Esophagus (tissue), 2 donors: Measurements from ENCODE around the gene UBE2H. TPM values are rescaled to one million over a fixed set of nuclear protein-coding genes. Genes with fewer than 3 reads are reported as not detected.

Experiments
- H3K27ac ChIP-seq, 2 donors: one replicate each; pipeline ENCODE4 v1.5.1; 2013; ENCODE audit warnings: low read depth in 2 of 2, mild to moderate bottlenecking in 2 of 2, inconsistent platforms in 1 of 2, low read length in 1 of 2, moderate library complexity in 1 of 2
- H3K27me3 ChIP-seq, 2 donors: one replicate each; pipeline ENCODE4 v1.6.1; 2013; ENCODE audit warnings: low read length in 2 of 2, control low read depth in 1 of 2, mild to moderate bottlenecking in 1 of 2; ENCODE audit not compliant: insufficient read depth in 2 of 2, control insufficient read depth in 1 of 2
- H3K36me3 ChIP-seq, 2 donors: one replicate each; pipeline ENCODE4 v1.6.1; 2013; ENCODE audit warnings: low read length in 1 of 2; ENCODE audit not compliant: control insufficient read depth in 2 of 2, insufficient read depth in 2 of 2
- H3K4me1 ChIP-seq, 2 donors: one replicate each; pipeline ENCODE4 v1.6.1; 2013; ENCODE audit warnings: low read length in 1 of 2; ENCODE audit not compliant: control insufficient read depth in 2 of 2, insufficient read depth in 2 of 2
- H3K4me3 ChIP-seq, 2 donors: one replicate each; pipeline ENCODE4 v1.5.1; 2013; ENCODE audit warnings: low read length in 2 of 2, mild to moderate bottlenecking in 2 of 2, low read depth in 1 of 2, moderate library complexity in 1 of 2
- H3K9me3 ChIP-seq, 2 donors: one replicate each; pipeline ENCODE4 v1.6.1; 2013; ENCODE audit warnings: mild to moderate bottlenecking in 2 of 2, low read depth in 1 of 2, low read length in 1 of 2, moderate library complexity in 1 of 2; ENCODE audit not compliant: control insufficient read depth in 2 of 2, insufficient read depth in 1 of 2
- WGBS, 2 donors: extraction: QIAGEN DNeasy Blood & Tissue Kit; methylation state at CpG; one replicate each; pipeline ENCODE4 v1.1.7; 2013; 5-methylcytosine and 5-hydroxymethylcytosine counted together
- polyA plus RNA-seq, 2 donors: library from polyadenylated mRNA; stranded (reverse); fragments of 200-250 nt; gene quantifications; one replicate each; pipeline ENCODE4 v1.2.3, GENCODE V29; 2013
- donor health status: healthy with polysubstance abuse.
- donor health status: Bipolar disorder and iron deficiency.

The UBE2H gene
- polyA plus RNA-seq, 2 donors = 31.1 to 51.1 TPM

DNA sequence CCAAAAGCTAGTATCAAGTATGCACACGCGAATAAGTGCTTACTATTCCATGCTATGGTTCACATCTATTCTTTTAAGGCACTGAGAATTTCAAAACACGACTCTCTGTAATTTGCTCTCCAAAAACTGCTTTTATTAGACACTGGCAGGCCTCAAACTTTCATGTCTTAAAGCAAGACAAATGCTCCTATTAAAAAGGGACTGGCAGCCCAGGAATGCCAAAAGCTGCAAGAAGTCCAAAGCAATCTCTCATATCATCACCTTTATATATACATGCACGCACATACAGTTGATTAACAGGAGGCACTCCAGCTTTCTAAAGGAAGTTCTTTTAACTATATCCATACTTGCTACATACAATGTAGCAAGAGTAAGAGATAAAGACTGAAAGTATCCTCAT lies 34.8 kb downstream of the UBE2H start:
- Histone ChIP-seq H3K36me3 (peaks cover 0 to 2% of the 10 kb centered on the region in 2 donors), H3K27me3 (no peaks in the 10 kb centered on the region), H3K4me1 (no peaks in the 10 kb centered on the region), H3K9me3 (no peaks in the 10 kb centered on the region), H3K4me3 (no peak overlapping the region), H3K27ac (no peak overlapping the region)
- 43 to 60% methylated on average over 4 of the region's 4 CpGs for WGBS, 2 donors

DNA sequence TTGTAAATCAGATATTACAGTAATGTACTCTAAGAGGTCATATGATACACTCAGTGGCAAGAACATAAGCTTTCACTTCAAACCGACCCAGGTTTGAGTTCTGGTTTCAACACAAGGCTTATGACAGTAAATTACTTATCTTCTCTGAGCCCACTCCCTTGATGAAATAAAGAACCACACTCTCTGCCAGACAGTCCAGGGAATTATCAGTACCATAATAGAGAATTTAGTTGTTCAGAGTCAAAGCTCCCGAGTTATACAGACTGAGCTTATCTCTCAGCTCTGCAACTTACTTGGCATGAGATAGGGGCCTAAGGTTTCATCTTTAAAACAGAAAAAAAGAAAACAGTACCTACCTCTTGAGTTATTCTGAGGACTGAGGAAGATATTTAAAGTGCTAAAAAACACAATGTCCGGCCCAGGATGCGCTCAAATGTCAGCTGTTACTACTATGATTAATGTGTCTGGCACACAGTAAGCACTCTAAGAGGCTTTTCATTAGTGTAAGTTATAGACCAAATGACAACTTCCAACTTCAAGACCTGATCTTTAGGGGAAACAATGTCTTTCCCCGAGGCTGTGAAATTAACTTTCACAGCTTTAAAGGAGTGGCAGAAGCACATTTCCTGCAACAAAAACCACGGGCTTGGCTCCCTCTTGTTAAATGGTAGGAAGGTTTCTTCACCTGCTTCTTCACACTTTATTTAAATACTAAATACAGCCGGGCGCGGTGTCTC lies 38.1 kb downstream of the UBE2H start:
- Histone ChIP-seq H3K4me3 (no peak overlapping the region), H3K4me1 (no peaks in the 10 kb centered on the region), H3K27me3 (no peaks in the 10 kb centered on the region), H3K9me3 (no peaks in the 10 kb centered on the region), H3K36me3 (peaks cover 0 to 3% of the 10 kb centered on the region in 2 donors), H3K27ac (no peak overlapping the region)
- 39 to 50% methylated on average over 9 of the region's 9 CpGs for WGBS, 2 donors

DNA sequence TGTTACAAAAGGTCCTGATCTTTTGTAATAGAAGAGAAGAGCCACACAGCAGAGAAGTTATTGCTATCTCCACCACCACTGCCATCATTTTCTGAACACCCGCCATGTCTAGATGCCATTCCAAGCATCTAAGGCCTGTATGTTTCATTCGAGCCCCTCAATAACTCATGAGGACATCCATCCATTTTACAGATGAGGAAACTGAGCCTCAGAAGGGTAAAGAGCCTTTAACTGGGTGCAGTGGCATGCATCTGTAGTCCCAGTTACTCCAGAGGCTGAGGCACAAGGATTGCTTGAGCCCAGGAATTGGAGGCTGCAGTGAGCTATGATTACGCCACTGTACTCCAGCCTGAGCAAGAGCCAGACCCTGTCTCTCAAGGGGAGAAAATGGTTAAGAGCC lies 39.3 kb downstream of the UBE2H start:
- H3K4me3 ChIP-seq = no peak overlapping the region
- no peak overlapping the region for H3K27ac ChIP-seq
- WGBS, 2 donors = 94 to 96% methylated on average over 3 of the region's 3 CpGs
- H3K4me1 ChIP-seq = no peaks in the 10 kb centered on the region
- peaks cover 0 to 3% of the 10 kb centered on the region in 2 donors for H3K36me3 ChIP-seq
- H3K27me3 ChIP-seq = no peaks in the 10 kb centered on the region
- no peaks in the 10 kb centered on the region for H3K9me3 ChIP-seq

- Histone ChIP-seq H3K27me3 (no peaks in the 10 kb centered on the region), H3K36me3 (peaks cover 2 to 3% of the 10 kb centered on the region in 2 donors), H3K4me3 (no peak overlapping the region), H3K9me3 (no peaks in the 10 kb centered on the region), H3K27ac (no peak overlapping the region), H3K4me1 (no peaks in the 10 kb centered on the region)
- 81 to 85% methylated on average over 6 of the region's 6 CpGs for WGBS, 2 donors
Measured at GRCh38 chr7:129911790-129912189, 41.0 kb downstream of the UBE2H start.

DNA sequence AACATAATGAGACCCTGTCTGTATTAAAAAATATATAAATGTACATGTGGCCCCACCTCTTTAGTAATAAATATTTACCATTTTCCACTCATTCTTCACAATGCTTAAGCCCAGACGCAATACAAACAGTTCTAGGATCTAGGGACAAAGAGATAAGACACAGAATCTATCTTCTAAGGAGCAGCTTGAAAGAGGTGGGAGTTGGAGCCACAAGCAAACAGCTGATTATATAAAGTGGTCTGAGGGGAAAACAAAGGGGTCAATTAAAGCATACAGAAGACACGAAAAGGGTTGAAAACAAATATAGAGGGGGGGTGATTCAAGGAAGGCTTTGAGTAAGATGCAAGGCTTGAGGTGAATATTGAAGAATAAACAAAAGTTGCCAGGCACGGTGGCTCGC lies 43.1 kb downstream of the UBE2H start:
- no peak overlapping the region for H3K27ac ChIP-seq
- H3K27me3 ChIP-seq = no peaks in the 10 kb centered on the region
- WGBS, 2 donors = 92% methylated on average over 4 of the region's 4 CpGs
- no peaks in the 10 kb centered on the region for H3K9me3 ChIP-seq
- H3K4me1 ChIP-seq = no peaks in the 10 kb centered on the region
- no peak overlapping the region for H3K4me3 ChIP-seq
- peaks cover 3 to 4% of the 10 kb centered on the region in 2 donors for H3K36me3 ChIP-seq

GRCh38 chr7:129908181-129908580 lies 44.6 kb downstream of the UBE2H start:
- Histone ChIP-seq H3K4me3 (no peak overlapping the region), H3K4me1 (no peaks in the 10 kb centered on the region), H3K9me3 (no peaks in the 10 kb centered on the region), H3K36me3 (peaks cover 3 to 4% of the 10 kb centered on the region in 2 donors), H3K27ac (no peak overlapping the region), H3K27me3 (no peaks in the 10 kb centered on the region)
- 63 to 69% methylated on average over 1 of the region's 1 CpG for WGBS, 2 donors

DNA sequence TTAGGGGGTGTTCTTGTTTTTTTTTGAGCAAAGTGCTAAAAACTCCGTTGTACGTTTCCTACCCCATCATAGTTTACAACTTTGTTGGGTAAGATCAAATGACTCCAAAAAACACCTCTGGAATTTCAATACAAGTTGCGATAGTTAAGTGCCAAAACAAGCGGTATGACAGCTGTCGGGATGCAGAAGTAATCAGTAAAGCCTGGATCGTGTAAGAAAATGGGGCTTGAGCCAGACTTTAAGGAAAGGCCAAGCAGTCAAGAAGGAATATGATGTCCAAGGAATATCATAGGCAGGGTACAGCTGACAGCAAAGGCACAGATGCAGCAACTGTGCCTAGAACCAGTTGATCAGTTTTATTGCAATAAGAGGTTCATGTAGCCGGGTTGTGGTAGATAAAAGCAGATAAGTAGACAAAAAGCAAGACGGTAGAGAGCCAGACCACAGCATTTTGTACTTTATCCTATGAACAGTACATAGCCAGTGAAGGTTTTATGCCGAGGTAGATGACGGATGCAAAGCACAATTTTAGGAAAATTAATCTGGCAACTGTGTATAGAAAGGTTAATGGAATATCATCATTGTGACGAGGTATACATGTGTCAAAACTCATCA lies 45.5 kb downstream of the UBE2H start:
- Histone ChIP-seq H3K36me3 (peaks cover 3 to 4% of the 10 kb centered on the region in 2 donors), H3K4me3 (no peak overlapping the region), H3K4me1 (no peaks in the 10 kb centered on the region), H3K27me3 (no peaks in the 10 kb centered on the region), H3K27ac (no peak overlapping the region), H3K9me3 (no peaks in the 10 kb centered on the region)
- 59 to 77% methylated on average over 11 of the region's 11 CpGs for WGBS, 2 donors

GRCh38 chr7:129906700-129907099 lies 46.1 kb downstream of the UBE2H start:
- Histone ChIP-seq H3K9me3 (no peaks in the 10 kb centered on the region), H3K36me3 (peaks cover 3 to 4% of the 10 kb centered on the region in 2 donors), H3K27ac (no peak overlapping the region), H3K4me3 (no peak overlapping the region), H3K27me3 (no peaks in the 10 kb centered on the region), H3K4me1 (no peaks in the 10 kb centered on the region)
- 49 to 56% methylated on average over 5 of the region's 5 CpGs for WGBS, 2 donors

DNA sequence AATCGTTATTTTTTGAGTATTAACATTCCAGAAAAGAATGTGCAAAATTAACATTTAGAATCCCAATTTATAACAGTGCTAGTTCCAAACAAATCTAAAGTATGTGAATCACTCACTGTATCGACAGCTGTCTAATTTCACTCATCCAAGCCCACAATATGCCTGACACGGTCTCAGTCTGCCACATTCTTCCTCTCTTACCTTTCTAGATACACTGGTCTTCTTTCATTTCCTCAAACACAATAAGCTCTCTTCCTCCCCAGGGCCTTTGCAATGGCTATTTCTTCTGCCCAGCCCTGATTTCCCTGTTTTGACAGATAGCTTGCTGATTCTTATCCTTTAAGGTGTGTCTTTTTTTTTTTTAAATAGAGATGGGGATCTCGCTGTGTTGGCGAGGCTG lies 48.8 kb downstream of the UBE2H start:
- H3K9me3 ChIP-seq = no peaks in the 10 kb centered on the region
- H3K36me3 ChIP-seq = peaks cover 0 to 4% of the 10 kb centered on the region in 2 donors
- H3K4me1 ChIP-seq = peaks cover 0 to 3% of the 10 kb centered on the region in 2 donors
- H3K27ac ChIP-seq = no peak overlapping the region
- WGBS, 2 donors = 76 to 78% methylated on average over 5 of the region's 5 CpGs
- H3K27me3 ChIP-seq = no peaks in the 10 kb centered on the region
- no peak overlapping the region for H3K4me3 ChIP-seq
